ENCODE measurements around the gene TRAPPC2L. TPM values are rescaled to one million over a fixed set of nuclear protein-coding genes. Genes with fewer than 3 reads are reported as not detected.
A peak's percentile ranks its signal among the peaks of the same experiment; 100 is the strongest.

TRAPPC2L gene
- total and polyA plus RNA-seq, 10 of the 15 experiments (the other 5 are each of a cell fraction or from before 2014, with no cell fraction given) = 56.3 to 363 (median 118) TPM

GRCh38 chr16:88871730-88872416 is 14.9 kb downstream of the TRAPPC2L start:
- Histone ChIP-seq H3K4me2 (ENCODE audit: control insufficient read depth, insufficient read depth) (0 out of 2 replicates have a peak overlapping the region, but pooled peaks have one; percentile 42), H3K27me3 (replicated peaks in 1 of 2; ENCODE audit: control insufficient read depth in 2 of 2, insufficient read depth in 2 of 2, low read length in 1 of 2) (peaks cover 4 to 6% of the 10 kb centered on the region in 2 experiments), H3K4me3 (no peak overlapping the region), H3K36me3 (ENCODE audit: control insufficient read depth in 2 of 2, insufficient read depth in 2 of 2, low read length in 1 of 2) (no peaks in the 10 kb centered on the region), H3K27ac (ENCODE audit: control insufficient read depth, insufficient read depth) (no peak overlapping the region), H4K20me1 (ENCODE audit: control insufficient read depth, insufficient read depth) (no peaks in the 10 kb centered on the region), H3K9me3 (replicated peaks; ENCODE audit: control insufficient read depth, insufficient read depth, low read length) (no peaks in the 10 kb centered on the region), H2AFZ (ENCODE audit: control insufficient read depth, low read depth, low read length) (no peak overlapping the region), H3K9ac (ENCODE audit: control insufficient read depth, insufficient read depth, low read length) (no peak overlapping the region), H3K4me1 (ENCODE audit: control insufficient read depth, insufficient read depth, low read length) (no peaks in the 10 kb centered on the region; the same call in 1 of the 2 replicates), H3K79me2 (ENCODE audit: control insufficient read depth, insufficient read depth, low read length) (no peaks in the 10 kb centered on the region)
- in situ Hi-C loops (cut with MboI) = no loop called here
- RAD21 ChIA-PET (ENCODE audit: unreplicated experiment) = no interaction called here
- POLR2A ChIA-PET = no interaction called here
- intact Hi-C loops (cut with micrococcal nuclease; ENCODE audit: unreplicated experiment) = no loop called here
- 49% methylated on average over 15 of the region's 21 CpGs for WGBS (ENCODE audit: insufficient coverage, insufficient replicate concordance, low lambda C conversion rate, missing lambda C conversion rate)
- no TSS peak for BruUV-seq (replicated peaks)
- SMC1A ChIA-PET (ENCODE audit: uncharacterized antibody, unreplicated experiment) = no interaction called here
- CTCF ChIA-PET = no interaction called here
- ATAC-seq (no peak), DNase-seq (ENCODE audit: low read depth, low spot score) (no peak), FAIRE-seq (no peak)
- TF ChIP-seq TBL1XR1 (IDR thresholded peaks at IDR 0.05; ENCODE audit: low read depth, low read length) (no peak), BCL3 (IDR thresholded peaks at IDR 0.05; ENCODE audit: borderline replicate concordance, insufficient read depth, low read depth, low read length, poor library complexity, severe bottlenecking) (no peak), CUX1 (IDR thresholded peaks at IDR 0.05; ENCODE audit: insufficient replicate concordance, low read depth, low read length) (no peak), POLR2AphosphoS5 (IDR thresholded peaks at IDR 0.05; ENCODE audit: low read length) (no peak), RFX5 (IDR thresholded peaks at IDR 0.05; ENCODE audit: low read depth, low read length) (no peak), RELA (IDR thresholded peaks at IDR 0.05; ENCODE audit: borderline replicate concordance, partially characterized antibody) (no peak), PKNOX1 (IDR thresholded peaks at IDR 0.05) (no peak), RCOR1 (conservative IDR thresholded peaks at IDR 0.05; ENCODE audit: low read depth, low read length) (no peak), CHD2 (IDR thresholded peaks at IDR 0.05; ENCODE audit: borderline replicate concordance, low read depth, low read length) (no peak), SMAD1 (IDR thresholded peaks at IDR 0.05; ENCODE audit: low read depth, partially characterized antibody) (no peak), E4F1 (IDR thresholded peaks at IDR 0.05; ENCODE audit: borderline replicate concordance, partially characterized antibody) (no peak)

Measured in GM12878 (cell line).